Measurements from ENCODE around the gene OR4D2. TPM values are rescaled to one million over a fixed set of nuclear protein-coding genes. Genes with fewer than 3 reads are reported as not detected.

OR4D2 gene
- total and polyA plus RNA-seq, 2 of the 13 experiments (the other 11 are each of a cell fraction or from before 2014, with no cell fraction given), result not detected

GRCh38 chr17:58219007-58219788 is 52.4 kb downstream of the OR4D2 start, which contains the start of gene MKS1 (continued):
- TF ChIP-seq HIC2 (CRISPR knock-in tag; IDR thresholded peaks at IDR 0.05; ENCODE audit: low read depth), result peak; percentile 53; the same call in 1 of the 2 replicates
- TF ChIP-seq ZNF382 (CRISPR knock-in tag; IDR thresholded peaks at IDR 0.05; ENCODE audit: borderline replicate concordance), result no peak
- peak; percentile 66; the same call in 1 of the 2 replicates for TF ChIP-seq SATB2 (CRISPR knock-in tag; IDR thresholded peaks at IDR 0.05)
- no peak for TF ChIP-seq EP300 (IDR thresholded peaks at IDR 0.05; ENCODE audit: low read depth in 2 of 2, low read length in 2 of 2)
- no peak; the same call in 1 of the 2 replicates for TF ChIP-seq EP300 (CRISPR knock-in tag; IDR thresholded peaks at IDR 0.05; ENCODE audit: borderline replicate concordance)
- TF ChIP-seq ZNF496 (CRISPR knock-in tag; IDR thresholded peaks at IDR 0.05; ENCODE audit: insufficient replicate concordance), result no peak
- TF ChIP-seq, protein P1, sequence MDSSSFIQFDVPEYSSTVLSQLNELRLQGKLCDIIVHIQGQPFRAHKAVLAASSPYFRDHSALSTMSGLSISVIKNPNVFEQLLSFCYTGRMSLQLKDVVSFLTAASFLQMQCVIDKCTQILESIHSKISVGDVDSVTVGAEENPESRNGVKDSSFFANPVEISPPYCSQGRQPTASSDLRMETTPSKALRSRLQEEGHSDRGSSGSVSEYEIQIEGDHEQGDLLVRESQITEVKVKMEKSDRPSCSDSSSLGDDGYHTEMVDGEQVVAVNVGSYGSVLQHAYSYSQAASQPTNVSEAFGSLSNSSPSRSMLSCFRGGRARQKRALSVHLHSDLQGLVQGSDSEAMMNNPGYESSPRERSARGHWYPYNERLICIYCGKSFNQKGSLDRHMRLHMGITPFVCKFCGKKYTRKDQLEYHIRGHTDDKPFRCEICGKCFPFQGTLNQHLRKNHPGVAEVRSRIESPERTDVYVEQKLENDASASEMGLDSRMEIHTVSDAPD (CRISPR knock-in tag; IDR thresholded peaks at IDR 0.05), result peak; percentile 13; the same call in 1 of the 2 replicates
- TF ChIP-seq TP53 (CRISPR knock-in tag; conservative IDR thresholded peaks at IDR 0.05), result 0 out of 2 replicates have a peak, but pooled peaks have one; percentile 28
- TF ChIP-seq ZNF678 (CRISPR knock-in tag; IDR thresholded peaks at IDR 0.05), result peak; percentile 82; the same call in 1 of the 2 replicates
- TF ChIP-seq GPN1 (CRISPR knock-in tag; IDR thresholded peaks at IDR 0.05; ENCODE audit: borderline replicate concordance), result no peak
- peak; percentile 30; the same call in 1 of the 2 replicates for TF ChIP-seq FOXM1 (CRISPR knock-in tag; IDR thresholded peaks at IDR 0.05)
- peak; percentile 62; the same call in 1 of the 2 replicates for TF ChIP-seq EEA1 (CRISPR knock-in tag; IDR thresholded peaks at IDR 0.05; ENCODE audit: borderline replicate concordance)
- peak; percentile 88 for TF ChIP-seq ZHX2 (IDR thresholded peaks at IDR 0.05; ENCODE audit: low read depth)
- no peak for TF ChIP-seq ZHX2 (CRISPR knock-in tag; IDR thresholded peaks at IDR 0.05; ENCODE audit: borderline replicate concordance)
- no peak for TF ChIP-seq ZNF333 (CRISPR knock-in tag; IDR thresholded peaks at IDR 0.05; ENCODE audit: borderline replicate concordance)
- no peak; the same call in 1 of the 2 replicates for TF ChIP-seq MTF1 (CRISPR knock-in tag; IDR thresholded peaks at IDR 0.05)
- peak; percentile 86; the same call in 1 of the 2 replicates for TF ChIP-seq SMYD3 (CRISPR knock-in tag; IDR thresholded peaks at IDR 0.05)
- TF ChIP-seq KAT8 (CRISPR knock-in tag; IDR thresholded peaks at IDR 0.05), result peak; percentile 98
- TF ChIP-seq ZBTB14 (CRISPR knock-in tag; IDR thresholded peaks at IDR 0.05), result peak; percentile 78

All from HepG2 (cell line).